NCI-H187 (cell line): ENCODE results near the gene PREX1.
"Not testable (repeated sequence)": the region's sequence is repeated elsewhere in the genome, so short reads cannot be mapped to it uniquely, and the experiment has no call there.

Experiments used
- DNase-seq, 2 experiments: peaks; one replicate each; lab custom pipeline; 2025; lab: John Stamatoyannopoulos, UW

Gene PREX1

GRCh38 chr20:48846516-48847492 lies 19.0 kb upstream of the PREX1 start:
- DNase-seq, result no peak

GRCh38 chr20:48845721-48846306 lies 18.0 kb upstream of the PREX1 start:
- no peak for DNase-seq

GRCh38 chr20:48844996-48845395 lies 17.2 kb upstream of the PREX1 start:
- no peak for DNase-seq

GRCh38 chr20:48843896-48844295 lies 16.1 kb upstream of the PREX1 start:
- not testable (repeated sequence) for DNase-seq

- no peak for DNase-seq
These were observed 15.4 kb upstream of the PREX1 start for GRCh38 chr20:48843057-48843806.

GRCh38 chr20:48841875-48842529 lies 14.2 kb upstream of the PREX1 start:
- no peak for DNase-seq

- DNase-seq, result no peak
These were observed 13.5 kb upstream of the PREX1 start for GRCh38 chr20:48841196-48841874.

GRCh38 chr20:48839154-48839917 lies 11.5 kb upstream of the PREX1 start:
- DNase-seq, result no peak

- DNase-seq, result no peak
These were observed 9.2 kb upstream of the PREX1 start for GRCh38 chr20:48837014-48837413.

GRCh38 chr20:48835390-48835789 lies 7.6 kb upstream of the PREX1 start:
- no peak for DNase-seq

- DNase-seq, result no peak
These were observed 6.5 kb upstream of the PREX1 start for GRCh38 chr20:48834278-48834677.

GRCh38 chr20:48832405-48832730 lies 4.6 kb upstream of the PREX1 start:
- DNase-seq, result no peak

- no peak for DNase-seq
These were observed 4.1 kb upstream of the PREX1 start for GRCh38 chr20:48831718-48832404.

- DNase-seq, result no peak
These were observed 3.1 kb upstream of the PREX1 start for GRCh38 chr20:48830826-48831318.

GRCh38 chr20:48829940-48830339 lies 2.1 kb upstream of the PREX1 start:
- no peak for DNase-seq

- DNase-seq, result no peak
These were observed 1.1 kb upstream of the PREX1 start for GRCh38 chr20:48828734-48829460.

- DNase-seq, result no peak
These were observed 672 bp downstream of the PREX1 start for GRCh38 chr20:48826883-48827771.

GRCh38 chr20:48826480-48826879 lies 1.3 kb downstream of the PREX1 start:
- not testable (repeated sequence) for DNase-seq
